CD4-positive, alpha-beta T cell (primary cell): ENCODE data around the gene SLC25A31. TPM values are rescaled to one million over a fixed set of nuclear protein-coding genes. Genes with fewer than 3 reads are reported as not detected.

Experiments
- ATAC-seq: fragments of 200-7000 bp; cut with Tn5 transposase; one replicate; pipeline ENCODE4 v1.10.0; 2022; ENCODE audit warnings: mild to moderate bottlenecking; ENCODE audit not compliant: poor library complexity
- CTCF ChIA-PET: fragments of 350-600 bp; sonication (Branson Sonifier 250); formaldehyde crosslinking; loops from one replicate; lab custom pipeline; 2021; ENCODE audit warnings: antibody characterized with exemption, inconsistent platforms; lab: Charles Lee
- POLR2A ChIA-PET: fragments of 350-600 bp; sonication (Branson Sonifier 250); formaldehyde crosslinking; loops from one replicate; lab custom pipeline; 2021; ENCODE audit warnings: antibody characterized with exemption, inconsistent platforms; lab: Charles Lee
- DNase-seq, 14 experiments: peaks; one replicate each; pipeline ENCODE4 v3.0.0-alpha.2; 2013 to 2020; ENCODE audit warnings: mixed read lengths in 2 of 14
- H3K27ac ChIP-seq, 2 donors: one replicate each; pipeline versions ENCODE4 v1.5.1 to v1.7.0; 2013; ENCODE audit warnings: low read length in 2 of 2, low read depth in 1 of 2, mild to moderate bottlenecking in 1 of 2
- H3K27me3 ChIP-seq, 2 experiments: 1 replicate in 1 of 2; 2 replicates in 1 of 2; pipeline versions ENCODE4 v1.6.1 to v1.7.0; 2013; ENCODE audit warnings: low read length in 2 of 2, control low read depth in 1 of 2, mild to moderate bottlenecking in 1 of 2, moderate library complexity in 1 of 2; ENCODE audit not compliant: insufficient read depth in 2 of 2, control insufficient read depth in 1 of 2
- H3K36me3 ChIP-seq: one replicate; pipeline ENCODE4 v1.6.1; 2013; ENCODE audit warnings: low read length, control low read depth; ENCODE audit not compliant: insufficient read depth
- H3K4me1 ChIP-seq: one replicate; pipeline ENCODE4 v1.6.1; 2013; ENCODE audit warnings: low read length, control low read depth; ENCODE audit not compliant: insufficient read depth
- H3K4me3 ChIP-seq: one replicate; pipeline ENCODE4 v1.5.1; 2013; ENCODE audit warnings: mild to moderate bottlenecking, low read length, moderate library complexity
- H3K9me3 ChIP-seq, 2 experiments: 1 replicate in 1 of 2; 2 replicates in 1 of 2; pipeline versions ENCODE4 v1.6.1 to v1.7.0; 2013; ENCODE audit warnings: low read length in 2 of 2, mild to moderate bottlenecking in 2 of 2, control low read depth in 1 of 2, moderate library complexity in 1 of 2; ENCODE audit not compliant: control insufficient read depth in 1 of 2, insufficient read depth in 1 of 2
- H3K27ac Mint-ChIP-seq: one replicate; pipeline ENCODE4 v1.8.0; 2020; ENCODE audit warnings: mixed read lengths
- H3K27me3 Mint-ChIP-seq: one replicate; pipeline ENCODE4 v1.8.0; 2021; ENCODE audit warnings: mixed read lengths
- H3K36me3 Mint-ChIP-seq: one replicate; pipeline ENCODE4 v1.8.0; 2021; ENCODE audit warnings: low read depth, mixed read lengths
- H3K4me1 Mint-ChIP-seq: one replicate; pipeline ENCODE4 v1.8.0; 2021; ENCODE audit warnings: low read depth, mixed read lengths
- H3K4me3 Mint-ChIP-seq: one replicate; pipeline ENCODE4 v1.8.0; 2020; ENCODE audit warnings: mild to moderate bottlenecking, mixed read lengths
- H3K9me3 Mint-ChIP-seq: one replicate; pipeline ENCODE4 v1.8.0; 2020; ENCODE audit warnings: mixed read lengths
- CTCF ChIP-seq: fragments of 200-600 bp; IDR thresholded peaks from one replicate; pipeline ENCODE4 v1.8.0; 2022; ENCODE audit warnings: antibody characterized with exemption, mild to moderate bottlenecking
- intact Hi-C, 2 experiments: fragments of 100-400 bp; cut with DNase I in 1 of 2; cut with micrococcal nuclease in 1 of 2; formaldehyde crosslinking; loops; one replicate each; pipeline versions ENCODE4 v1.15.1 to v1.9.0; 2023 to 2025; cut with DNase I, micrococcal nuclease
- total RNA-seq, 174 experiments: library from RNA in 2 of 174; stranded (reverse) in 2 of 174; gene quantifications; one replicate each; pipeline ENCODE4 v1.2.3 and lab custom pipeline; 2021 to 2026

Gene SLC25A31
- total RNA-seq, 2 experiments from 2014 or later: not detected

- H3K27ac Mint-ChIP-seq: no peak overlapping the region
- H3K9me3 Mint-ChIP-seq: peaks cover 5% of the 10 kb centered on the region
- no peak for DNase-seq
- no peak for ATAC-seq
- Histone ChIP-seq H3K4me1 (no peaks in the 10 kb centered on the region), H3K27ac (no peak overlapping the region), H3K36me3 (no peaks in the 10 kb centered on the region), H3K27me3 (peaks cover 0 to 3% of the 10 kb centered on the region in 2 experiments), H3K9me3 (peaks cover 4 to 16% of the 10 kb centered on the region in 2 experiments), H3K4me3 (no peak overlapping the region)
- H3K4me1 Mint-ChIP-seq: no peaks in the 10 kb centered on the region
- peaks cover 25% of the 10 kb centered on the region for H3K27me3 Mint-ChIP-seq
- CTCF ChIA-PET: interaction anchor here (0.6 kb wide), 1 partner anchor 741 kb away, joined by 3 read pairs; no protein-coding TSS in a partner anchor
- POLR2A ChIA-PET: no interaction called here
- no peaks in the 10 kb centered on the region for H3K36me3 Mint-ChIP-seq
- intact Hi-C loops: no loop called here
- H3K4me3 Mint-ChIP-seq: no peak overlapping the region
- TF ChIP-seq CTCF: no peak
Measured at GRCh38 chr4:127747883-127748282, 17.7 kb downstream of the SLC25A31 start.

- TF ChIP-seq CTCF: no peak
- Mint-ChIP-seq H3K4me1 (no peaks in the 10 kb centered on the region), H3K27me3 (peaks cover 25% of the 10 kb centered on the region), H3K36me3 (no peaks in the 10 kb centered on the region), H3K4me3 (no peak overlapping the region), H3K9me3 (peaks cover 5% of the 10 kb centered on the region), H3K27ac (no peak overlapping the region)
- ChIA-PET POLR2A (no interaction called here), CTCF (no interaction called here)
- Histone ChIP-seq H3K4me1 (no peaks in the 10 kb centered on the region), H3K4me3 (no peak overlapping the region), H3K9me3 (peaks cover 4 to 16% of the 10 kb centered on the region in 2 experiments), H3K27me3 (peaks cover 0 to 3% of the 10 kb centered on the region in 2 experiments), H3K36me3 (no peaks in the 10 kb centered on the region), H3K27ac (no peak overlapping the region)
- ATAC-seq: no peak
- intact Hi-C loops: no loop called here
- DNase-seq: no peak
Measured at GRCh38 chr4:127748957-127749356, 18.8 kb downstream of the SLC25A31 start.

- Histone ChIP-seq H3K36me3 (no peaks in the 10 kb centered on the region), H3K4me1 (no peaks in the 10 kb centered on the region), H3K27me3 (no peaks in the 10 kb centered on the region), H3K4me3 (no peak overlapping the region), H3K27ac (no peak overlapping the region), H3K9me3 (peaks cover 0 to 5% of the 10 kb centered on the region in 2 experiments)
- DNase-seq (no peak), ATAC-seq (no peak)
- Mint-ChIP-seq H3K4me1 (no peaks in the 10 kb centered on the region), H3K9me3 (peaks cover 3% of the 10 kb centered on the region), H3K27ac (no peak overlapping the region), H3K27me3 (no peaks in the 10 kb centered on the region), H3K36me3 (no peaks in the 10 kb centered on the region), H3K4me3 (no peak overlapping the region)
- no peak for TF ChIP-seq CTCF
- POLR2A ChIA-PET: no interaction called here
- intact Hi-C loops: no loop called here
- CTCF ChIA-PET: no interaction called here
Measured at GRCh38 chr4:127756906-127757305, 26.7 kb downstream of the SLC25A31 start.
